Smooth muscle cell of trachea (primary cell): ENCODE data around the gene FLRT2. TPM values are rescaled to one million over a fixed set of nuclear protein-coding genes. Genes with fewer than 3 reads are reported as not detected.

ENCODE experiments used
- total RNA-seq: library from RNA; depleted of rRNA; stranded (reverse); fragments of >200 nt; gene quantifications from 2 replicates; pipeline ENCODE4 v1.2.1, GENCODE V29; 2014

FLRT2 gene
- 6.4 and 15.5 TPM in 2 replicates for total RNA-seq

GRCh38 chr14:85529803-85530574 is at the start of gene FLRT2:
FLRT2 (plus strand) TSS chr14:85530144; CDS start chr14:85621515, 91,371 bp downstream.

